ENCODE measurements around the gene ARHGAP4. TPM values are rescaled to one million over a fixed set of nuclear protein-coding genes. Genes with fewer than 3 reads are reported as not detected.

The ARHGAP4 gene
- total and polyA plus RNA-seq, 10 donors: 176 to 713 (median 269) TPM

DNA sequence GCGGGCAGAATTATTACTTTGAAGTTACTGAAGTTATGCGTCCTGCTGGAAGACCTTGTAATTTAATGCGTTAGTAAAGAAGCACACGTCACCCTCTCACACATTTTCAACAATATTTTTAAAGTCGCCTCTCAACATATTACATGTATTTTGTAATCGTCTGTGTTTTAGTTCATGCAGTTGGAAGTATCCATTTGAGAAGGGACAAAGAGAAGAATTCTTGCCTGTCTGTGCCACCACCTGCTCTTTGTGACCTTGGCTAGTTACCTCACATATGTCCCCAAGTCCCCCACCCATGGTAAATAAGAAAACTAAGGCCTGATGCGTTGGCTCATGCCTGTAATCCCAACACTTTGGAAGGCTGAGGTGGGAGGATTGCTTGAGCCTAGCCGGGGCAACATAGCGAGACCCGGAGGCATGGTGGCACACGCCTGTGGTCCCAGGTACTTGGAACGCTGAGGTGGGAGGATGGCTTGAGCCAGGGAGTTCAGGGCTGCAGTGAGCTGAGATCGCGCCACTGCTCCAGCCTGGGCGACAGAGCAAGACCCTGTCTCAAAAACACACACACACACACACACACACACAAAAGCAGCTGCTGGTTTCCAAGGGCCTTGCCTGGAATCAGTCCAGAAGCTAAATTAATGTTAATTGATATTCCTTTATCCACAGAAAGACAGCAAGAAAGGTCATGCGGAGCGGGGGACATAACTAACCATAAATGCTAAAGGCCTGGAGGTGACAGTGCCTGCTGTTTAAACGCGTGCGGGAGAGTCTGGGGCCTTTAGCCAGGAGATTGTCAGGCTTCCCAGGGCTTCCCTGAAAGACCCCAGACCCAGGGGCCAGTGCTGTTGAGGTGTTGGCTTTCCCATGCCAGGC is 47.3 kb upstream of the ARHGAP4 start:
- Histone ChIP-seq H3K27ac (peak overlapping the region; percentile 98 to 100 (median 99)), H3K4me3 (peak overlapping the region; percentile 34 to 97 (median 74)), H3K9me3 (no peaks in the 10 kb centered on the region), H3K36me3 (no peaks in the 10 kb centered on the region), H3K27me3 (replicated peaks in 1 of 7) (no peaks in the 10 kb centered on the region), H3K4me1 (peaks cover 15 to 41% (median 37%) of the 10 kb centered on the region in 6 donors)
- peak; percentile 80 for DNase-seq
- 36 to 51% (median 39%) methylated on average over 12 to 20 of the region's 20 CpGs for WGBS, 5 donors
- intact Hi-C loops (cut with DNase I; ENCODE audit: low total_unique reads): no loop called here
- no peak for TF ChIP-seq POLR2A (IDR thresholded peaks at IDR 0.05)
- TF ChIP-seq, protein P1, sequence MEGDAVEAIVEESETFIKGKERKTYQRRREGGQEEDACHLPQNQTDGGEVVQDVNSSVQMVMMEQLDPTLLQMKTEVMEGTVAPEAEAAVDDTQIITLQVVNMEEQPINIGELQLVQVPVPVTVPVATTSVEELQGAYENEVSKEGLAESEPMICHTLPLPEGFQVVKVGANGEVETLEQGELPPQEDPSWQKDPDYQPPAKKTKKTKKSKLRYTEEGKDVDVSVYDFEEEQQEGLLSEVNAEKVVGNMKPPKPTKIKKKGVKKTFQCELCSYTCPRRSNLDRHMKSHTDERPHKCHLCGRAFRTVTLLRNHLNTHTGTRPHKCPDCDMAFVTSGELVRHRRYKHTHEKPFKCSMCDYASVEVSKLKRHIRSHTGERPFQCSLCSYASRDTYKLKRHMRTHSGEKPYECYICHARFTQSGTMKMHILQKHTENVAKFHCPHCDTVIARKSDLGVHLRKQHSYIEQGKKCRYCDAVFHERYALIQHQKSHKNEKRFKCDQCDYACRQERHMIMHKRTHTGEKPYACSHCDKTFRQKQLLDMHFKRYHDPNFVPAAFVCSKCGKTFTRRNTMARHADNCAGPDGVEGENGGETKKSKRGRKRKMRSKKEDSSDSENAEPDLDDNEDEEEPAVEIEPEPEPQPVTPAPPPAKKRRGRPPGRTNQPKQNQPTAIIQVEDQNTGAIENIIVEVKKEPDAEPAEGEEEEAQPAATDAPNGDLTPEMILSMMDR (IDR thresholded peaks at IDR 0.05 in 8 of 11, conservative IDR thresholded peaks at IDR 0.05 in 3 of 11): no peak
- no peak for TF ChIP-seq POLR2AphosphoS5 (IDR thresholded peaks at IDR 0.05)

DNA sequence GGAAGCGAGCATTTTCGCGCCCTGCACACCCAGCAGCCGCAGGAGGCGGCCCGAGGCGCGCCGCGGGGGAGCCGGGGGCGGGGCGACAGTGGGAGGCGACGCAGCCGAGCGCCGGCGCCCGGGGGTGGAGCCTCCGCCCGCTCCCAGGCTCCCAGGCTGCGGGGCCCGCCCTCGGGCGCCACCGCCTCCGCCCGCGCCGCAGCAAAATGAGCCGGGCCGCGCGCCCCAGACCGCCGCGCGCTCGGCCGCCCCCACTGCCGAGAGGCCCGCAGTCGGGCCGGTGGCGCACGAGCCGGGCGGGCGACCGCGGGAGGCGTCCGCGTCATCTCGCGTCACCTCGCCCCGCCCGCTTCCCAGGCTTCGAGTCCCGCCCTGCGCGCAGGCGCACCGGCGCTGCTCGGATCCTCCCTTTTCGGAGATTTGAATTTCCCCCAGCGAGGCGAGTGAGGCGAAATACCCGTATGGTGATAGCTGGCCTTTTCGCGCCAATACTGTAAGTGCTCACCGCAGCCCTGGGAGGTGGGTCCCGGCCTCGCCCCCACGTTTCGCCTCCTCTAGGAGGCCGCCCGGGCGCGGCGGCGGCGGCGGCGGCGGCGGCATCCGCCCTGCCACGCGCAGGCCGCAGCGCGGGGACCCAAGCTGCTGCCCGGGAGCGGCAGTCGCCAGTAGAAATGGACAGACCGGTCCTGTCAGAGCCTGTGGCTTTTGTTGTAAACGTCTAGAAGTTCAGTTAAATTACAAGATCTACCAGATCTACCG is 46.5 kb upstream of the ARHGAP4 start, which contains the start of gene TMEM187:
TMEM187 (plus strand) TSS at position 387 of the 759 bp plus-strand sequence. CDS start 9,309 bp downstream, outside the sequence.
- WGBS, 5 donors: 0 to 8% (median 1%) methylated on average over 2 to 103 of the region's 103 CpGs

DNA sequence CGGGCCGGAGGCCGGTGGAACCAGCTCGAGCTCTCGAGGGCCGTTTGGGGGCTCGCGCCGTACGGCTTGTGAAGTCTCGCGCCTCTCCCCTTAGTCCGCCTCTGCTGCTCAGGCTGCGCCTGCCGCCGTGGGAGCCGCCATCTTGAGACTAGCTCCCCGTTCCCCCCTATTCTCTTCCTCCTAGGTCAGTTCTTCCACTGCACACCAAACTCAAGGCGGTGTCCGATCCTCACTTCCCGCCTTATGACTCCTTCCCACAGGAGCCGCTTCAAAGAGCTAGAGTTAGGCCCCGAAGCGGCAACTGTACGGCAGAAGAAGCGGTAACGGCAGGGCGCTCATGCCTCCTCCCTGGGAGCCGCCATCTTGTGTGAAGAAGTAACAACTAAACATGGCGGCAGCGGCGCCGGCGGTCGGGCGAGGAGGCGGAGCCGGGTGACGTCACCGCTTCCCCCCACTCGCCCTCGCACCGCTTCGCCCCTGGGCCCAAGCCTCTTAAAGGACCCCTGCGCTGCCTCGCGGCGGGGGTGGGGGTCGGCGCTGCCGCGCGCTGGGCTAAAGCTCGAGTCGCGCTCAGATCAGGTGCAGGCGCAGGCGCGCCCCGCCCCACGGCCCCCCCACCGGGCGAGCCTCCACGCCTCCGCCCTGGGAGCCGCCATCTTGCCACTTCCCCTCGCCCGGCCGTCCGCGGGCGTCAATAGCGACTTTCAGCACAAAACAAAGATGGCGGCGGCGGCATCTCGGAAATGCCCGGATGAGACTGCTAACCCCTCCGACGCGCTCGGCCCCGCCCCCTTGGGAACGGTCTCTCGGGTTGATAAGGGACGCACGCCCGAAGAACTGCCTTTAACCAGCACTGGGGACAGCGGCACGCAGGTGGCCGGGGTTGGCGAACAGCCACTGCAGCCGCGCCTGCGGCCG is 45.6 kb upstream of the ARHGAP4 start, which contains the start of gene HCFC1:
HCFC1 (minus strand) TSS at position 369 of the 918 bp plus-strand sequence. CDS start 978 bp downstream, outside the sequence.
- Histone ChIP-seq H3K9me3 (no peaks in the 10 kb centered on the region), H3K36me3 (no peaks in the 10 kb centered on the region), H3K4me1 (peaks cover 24 to 58% (median 53%) of the 10 kb centered on the region in 6 donors), H3K27ac (peak within 1 kb of the TSS; percentile 98 to 100 (median 99)), H3K27me3 (replicated peaks in 1 of 7) (no peaks in the 10 kb centered on the region), H3K4me3 (peak within 1 kb of the TSS; percentile 73 to 97 (median 79))
- WGBS, 5 donors: 0 to 27% (median 3%) methylated on average over 38 to 96 of the region's 96 CpGs; no CpG with 5 or more reads in 1 of the 5 donors
- intact Hi-C loops (cut with DNase I; ENCODE audit: low total_unique reads): no loop called here
- DNase-seq: peak; percentile 97
- TF ChIP-seq POLR2AphosphoS5 (IDR thresholded peaks at IDR 0.05): peak; percentile 52 to 80 (median 77)
- no peak for TF ChIP-seq POLR2A (IDR thresholded peaks at IDR 0.05)
- TF ChIP-seq, protein P1 (IDR thresholded peaks at IDR 0.05 in 8 of 11, conservative IDR thresholded peaks at IDR 0.05 in 3 of 11): no peak

More for the DNA sequence above, 46.5 kb upstream of the ARHGAP4 start, which contains the start of gene TMEM187:
- Histone ChIP-seq H3K4me3 (peak within 1 kb of the TSS; percentile 73 to 97 (median 79)), H3K9me3 (no peaks in the 10 kb centered on the region), H3K36me3 (no peaks in the 10 kb centered on the region), H3K27ac (peak within 1 kb of the TSS; percentile 98 to 100 (median 99)), H3K27me3 (replicated peaks in 1 of 7) (no peaks in the 10 kb centered on the region), H3K4me1 (peaks cover 20 to 49% (median 45%) of the 10 kb centered on the region in 6 donors)
- DNase-seq: peak; percentile 95
- intact Hi-C loops (cut with DNase I; ENCODE audit: low total_unique reads): no loop called here
- TF ChIP-seq POLR2A (IDR thresholded peaks at IDR 0.05) (no peak), POLR2AphosphoS5 (IDR thresholded peaks at IDR 0.05) (peak; percentile 63 to 75 (median 73))
- TF ChIP-seq, protein P1 (IDR thresholded peaks at IDR 0.05 in 8 of 11, conservative IDR thresholded peaks at IDR 0.05 in 3 of 11): no peak
